Measurements from ENCODE around the gene PLA2G4D.

PLA2G4D gene

DNA sequence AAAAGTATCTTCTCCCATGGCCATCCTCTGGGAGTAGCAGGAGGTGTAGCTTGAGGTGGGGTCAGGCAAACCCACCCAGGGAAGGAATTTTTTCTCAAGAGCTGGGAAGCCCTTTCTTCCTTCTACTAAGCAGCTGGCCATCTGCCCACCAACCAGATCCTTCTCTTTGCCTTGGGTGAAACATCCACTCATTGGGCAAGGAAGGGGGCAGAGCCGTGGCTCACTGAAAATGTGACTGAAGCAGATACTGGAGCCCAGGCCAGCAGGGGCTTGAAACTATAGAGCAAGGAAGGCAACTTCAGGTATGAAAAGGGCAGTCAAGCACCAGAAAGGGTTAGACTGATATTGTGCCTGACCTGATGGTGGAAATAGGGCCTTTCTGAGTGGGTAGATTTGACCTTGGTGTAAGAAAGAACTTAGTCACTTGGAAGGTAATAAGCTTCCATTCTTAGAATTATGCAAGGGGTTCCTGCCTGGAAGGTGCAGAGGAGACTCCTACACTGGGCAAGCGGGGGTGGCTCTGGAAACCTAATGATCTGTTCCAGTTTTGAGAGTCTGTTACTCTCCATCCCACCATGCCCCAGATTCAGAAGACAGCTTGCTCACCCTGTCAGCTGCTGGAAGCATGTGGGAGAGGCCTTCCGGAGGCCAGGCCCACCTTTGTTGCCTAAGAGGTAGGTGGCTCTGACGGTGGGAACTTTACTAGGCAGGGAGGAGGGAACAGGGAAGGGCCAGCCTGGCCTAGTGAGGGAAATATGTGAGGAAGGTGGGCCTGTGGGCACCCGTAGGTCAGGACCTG lies 51.6 kb downstream of the PLA2G4D start:
- Histone ChIP-seq H4K91ac (ENCODE audit: low read depth, low read length, poor library complexity) (no peak overlapping the region), H3K4me2 (ENCODE audit: insufficient read depth, low read length, poor library complexity, severe bottlenecking) (no peak overlapping the region), H3K27ac (replicated peaks; ENCODE audit: low read length) (no peak overlapping the region), H3K9ac (ENCODE audit: low read depth, low read length, poor library complexity) (peak overlapping the region; percentile 60), H3K14ac (ENCODE audit: low read length) (no peak overlapping the region), H3K4me3 (ENCODE audit: low read length in 2 of 2) (no peak overlapping the region), H2AFZ (ENCODE audit: low read length) (no peak overlapping the region), H3K79me1 (ENCODE audit: low read depth, low read length) (no peaks in the 10 kb centered on the region), H2BK15ac (ENCODE audit: low read length) (peak overlapping the region; percentile 92), H2BK120ac (ENCODE audit: low read depth, low read length) (no peak overlapping the region), H3K18ac (ENCODE audit: low read length) (no peak overlapping the region), H3K4me1 (ENCODE audit: control insufficient read depth in 2 of 2, insufficient read depth in 1 of 2, low read depth in 1 of 2, low read length in 2 of 2) (peaks cover 3 to 5% of the 10 kb centered on the region in 2 donors), H2BK5ac (ENCODE audit: low read length) (no peak overlapping the region), H3K9me3 (replicated peaks in 1 of 2; ENCODE audit: control insufficient read depth in 2 of 2, insufficient read depth in 1 of 2, low read depth in 1 of 2, low read length in 2 of 2) (peaks cover 0 to 2% of the 10 kb centered on the region in 2 donors), H4K8ac (ENCODE audit: low read depth, low read length) (peak overlapping the region; percentile 72), H3K36me3 (replicated peaks in 1 of 2; ENCODE audit: control insufficient read depth in 2 of 2, insufficient read depth in 2 of 2, low read length in 2 of 2) (no peaks in the 10 kb centered on the region), H3K4ac (ENCODE audit: low read length) (peak overlapping the region; percentile 37), H3K27me3 (ENCODE audit: control insufficient read depth in 3 of 3, insufficient read depth in 3 of 3, low read depth in 1 of 3, low read length in 3 of 3) (peaks cover 0 to 24% (median 0%) of the 10 kb centered on the region in 3 experiments), H3K23ac (ENCODE audit: low read depth, low read length, poor library complexity) (no peak overlapping the region), H2BK12ac (ENCODE audit: low read length) (no peak overlapping the region), H2AK5ac (ENCODE audit: low read depth, low read length) (peak overlapping the region; percentile 63)
- no peak for DNase-seq (ENCODE audit: low spot score)
- no CpG with 5 or more reads among the region's 5 CpGs for WGBS, 2 donors (ENCODE audit: extremely low coverage in 2 of 2, insufficient read length in 2 of 2, insufficient replicate concordance in 1 of 2)

DNA sequence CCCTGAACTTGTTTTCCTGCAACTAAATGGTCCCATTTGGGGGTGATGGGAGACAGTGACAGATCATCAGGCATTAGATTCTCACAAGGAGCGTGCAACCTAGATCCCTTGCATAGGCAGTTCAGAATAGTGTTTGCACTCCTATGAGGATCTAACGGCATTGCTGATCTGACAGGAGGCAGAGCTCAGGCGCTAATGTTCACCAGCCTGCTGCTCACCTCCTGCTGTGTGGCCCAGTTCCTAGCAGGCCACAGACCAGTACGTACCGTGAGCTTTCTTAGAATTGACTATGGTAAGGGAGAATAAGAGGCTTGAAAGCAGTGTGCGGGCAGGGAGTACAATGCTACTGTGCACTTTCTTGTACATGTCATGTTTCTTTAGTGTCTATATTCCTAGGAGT lies 56.0 kb downstream of the PLA2G4D start:
- Histone ChIP-seq H3K4me1 (ENCODE audit: control insufficient read depth in 2 of 2, insufficient read depth in 1 of 2, low read depth in 1 of 2, low read length in 2 of 2) (peaks cover 3 to 5% of the 10 kb centered on the region in 2 donors), H2AK5ac (ENCODE audit: low read depth, low read length) (no peak overlapping the region)
- no CpG with 5 or more reads among the region's 6 CpGs for WGBS, 2 donors (ENCODE audit: extremely low coverage in 2 of 2, insufficient read length in 2 of 2, insufficient replicate concordance in 1 of 2)

DNA sequence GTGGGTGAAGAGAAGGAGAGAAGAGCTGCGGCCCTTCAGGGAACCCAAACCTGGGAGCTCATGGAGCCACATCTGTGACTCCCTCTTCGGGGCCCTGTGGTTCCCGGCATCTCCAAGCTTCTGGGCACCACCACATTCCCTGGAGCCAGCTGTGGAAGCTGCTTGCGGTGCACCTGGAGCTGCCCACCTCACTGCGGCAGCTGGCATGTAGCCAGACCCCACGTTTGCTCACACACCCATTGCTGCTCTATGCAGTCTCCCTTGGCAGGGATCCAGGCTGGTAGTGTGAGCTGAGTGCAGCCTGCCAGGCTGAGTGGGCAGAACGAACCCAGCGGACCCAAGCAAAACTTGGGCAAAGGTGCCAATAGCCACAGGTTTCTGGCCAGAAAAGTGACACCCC lies 56.7 kb downstream of the PLA2G4D start:
- Histone ChIP-seq H2AFZ (ENCODE audit: low read length) (no peak overlapping the region), H2BK12ac (ENCODE audit: low read length) (no peak overlapping the region), H2AK5ac (ENCODE audit: low read depth, low read length) (no peak overlapping the region), H3K4ac (ENCODE audit: low read length) (no peak overlapping the region), H2BK120ac (ENCODE audit: low read depth, low read length) (no peak overlapping the region), H4K8ac (ENCODE audit: low read depth, low read length) (no peak overlapping the region), H3K4me2 (ENCODE audit: insufficient read depth, low read length, poor library complexity, severe bottlenecking) (no peak overlapping the region), H3K4me1 (ENCODE audit: control insufficient read depth in 2 of 2, insufficient read depth in 1 of 2, low read depth in 1 of 2, low read length in 2 of 2) (peaks cover 3 to 5% of the 10 kb centered on the region in 2 donors), H3K14ac (ENCODE audit: low read length) (peak overlapping the region; percentile 9), H3K9ac (ENCODE audit: low read depth, low read length, poor library complexity) (no peak overlapping the region), H3K27me3 (ENCODE audit: control insufficient read depth in 3 of 3, insufficient read depth in 3 of 3, low read depth in 1 of 3, low read length in 3 of 3) (peaks cover 0 to 12% (median 0%) of the 10 kb centered on the region in 3 experiments), H3K79me1 (ENCODE audit: low read depth, low read length) (peaks cover 1% of the 10 kb centered on the region), H3K9me3 (replicated peaks in 1 of 2; ENCODE audit: control insufficient read depth in 2 of 2, insufficient read depth in 1 of 2, low read depth in 1 of 2, low read length in 2 of 2) (no peaks in the 10 kb centered on the region), H4K91ac (ENCODE audit: low read depth, low read length, poor library complexity) (no peak overlapping the region), H3K36me3 (replicated peaks in 1 of 2; ENCODE audit: control insufficient read depth in 2 of 2, insufficient read depth in 2 of 2, low read length in 2 of 2) (no peaks in the 10 kb centered on the region), H3K23ac (ENCODE audit: low read depth, low read length, poor library complexity) (no peak overlapping the region), H2BK15ac (ENCODE audit: low read length) (no peak overlapping the region), H3K18ac (ENCODE audit: low read length) (no peak overlapping the region), H2BK5ac (ENCODE audit: low read length) (no peak overlapping the region), H3K27ac (replicated peaks; ENCODE audit: low read length) (no peak overlapping the region), H3K4me3 (ENCODE audit: low read length in 2 of 2) (no peak overlapping the region)
- no CpG with 5 or more reads among the region's 8 CpGs for WGBS, 2 donors (ENCODE audit: extremely low coverage in 2 of 2, insufficient read length in 2 of 2, insufficient replicate concordance in 1 of 2)
- no peak for DNase-seq (ENCODE audit: low spot score)

More for the DNA sequence above, 56.0 kb downstream of the PLA2G4D start:
- peak overlapping the region; percentile 38 for H4K91ac ChIP-seq (ENCODE audit: low read depth, low read length, poor library complexity)
- H3K4me2 ChIP-seq (ENCODE audit: insufficient read depth, low read length, poor library complexity, severe bottlenecking), result no peak overlapping the region
- no peak overlapping the region for H2BK12ac ChIP-seq (ENCODE audit: low read length)
- H2BK5ac ChIP-seq (ENCODE audit: low read length), result no peak overlapping the region
- no peak overlapping the region for H3K4ac ChIP-seq (ENCODE audit: low read length)
- H3K9ac ChIP-seq (ENCODE audit: low read depth, low read length, poor library complexity), result no peak overlapping the region
- no peak overlapping the region for H3K23ac ChIP-seq (ENCODE audit: low read depth, low read length, poor library complexity)
- H3K4me3 ChIP-seq (ENCODE audit: low read length in 2 of 2), result no peak overlapping the region
- H2AFZ ChIP-seq (ENCODE audit: low read length), result no peak overlapping the region
- H4K8ac ChIP-seq (ENCODE audit: low read depth, low read length), result no peak overlapping the region
- peaks cover 0 to 2% of the 10 kb centered on the region in 2 donors for H3K9me3 ChIP-seq (replicated peaks in 1 of 2; ENCODE audit: control insufficient read depth in 2 of 2, insufficient read depth in 1 of 2, low read depth in 1 of 2, low read length in 2 of 2)
- peaks cover 1% of the 10 kb centered on the region for H3K79me1 ChIP-seq (ENCODE audit: low read depth, low read length)
- no peak overlapping the region for H3K14ac ChIP-seq (ENCODE audit: low read length)
- no peaks in the 10 kb centered on the region for H3K36me3 ChIP-seq (replicated peaks in 1 of 2; ENCODE audit: control insufficient read depth in 2 of 2, insufficient read depth in 2 of 2, low read length in 2 of 2)
- H3K27me3 ChIP-seq (ENCODE audit: control insufficient read depth in 3 of 3, insufficient read depth in 3 of 3, low read depth in 1 of 3, low read length in 3 of 3), result peaks cover 0 to 12% (median 0%) of the 10 kb centered on the region in 3 experiments
- DNase-seq (ENCODE audit: low spot score), result no peak
- no peak overlapping the region for H3K27ac ChIP-seq (replicated peaks; ENCODE audit: low read length)
- H3K18ac ChIP-seq (ENCODE audit: low read length), result no peak overlapping the region
- no peak overlapping the region for H2BK120ac ChIP-seq (ENCODE audit: low read depth, low read length)
- H2BK15ac ChIP-seq (ENCODE audit: low read length), result no peak overlapping the region

DNA sequence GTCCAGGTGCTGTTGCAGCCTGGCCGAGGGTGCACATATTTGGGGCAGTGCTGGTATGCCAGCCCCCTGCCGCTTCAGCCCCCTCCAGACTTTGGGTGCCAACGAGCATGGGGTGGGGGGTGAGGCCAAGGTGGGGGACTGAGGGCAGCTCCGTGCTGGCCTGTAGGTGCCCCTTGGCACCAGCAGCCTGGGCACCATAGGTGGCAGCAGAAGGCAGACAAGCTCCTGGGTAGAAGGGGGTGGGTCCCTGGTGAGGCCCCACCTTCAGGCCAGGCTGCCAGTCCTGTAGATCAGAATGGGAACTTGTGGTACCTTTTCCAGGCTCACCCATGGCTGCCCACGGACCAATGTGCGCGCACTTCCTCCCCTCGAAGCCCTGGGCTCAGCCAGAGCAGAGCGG lies 57.4 kb downstream of the PLA2G4D start:
- H3K4ac ChIP-seq (ENCODE audit: low read length), result peak overlapping the region; percentile 30
- no peak for DNase-seq (ENCODE audit: low spot score)
- H3K4me1 ChIP-seq (ENCODE audit: control insufficient read depth in 2 of 2, insufficient read depth in 1 of 2, low read depth in 1 of 2, low read length in 2 of 2), result peaks cover 3 to 5% of the 10 kb centered on the region in 2 donors
- H3K14ac ChIP-seq (ENCODE audit: low read length), result peak overlapping the region; percentile 86
- H3K79me1 ChIP-seq (ENCODE audit: low read depth, low read length), result peaks cover 1% of the 10 kb centered on the region
- H3K27me3 ChIP-seq (ENCODE audit: control insufficient read depth in 3 of 3, insufficient read depth in 3 of 3, low read depth in 1 of 3, low read length in 3 of 3), result peaks cover 0 to 12% (median 0%) of the 10 kb centered on the region in 3 experiments
- no CpG with 5 or more reads among the region's 9 CpGs for WGBS, 2 donors (ENCODE audit: extremely low coverage in 2 of 2, insufficient read length in 2 of 2, insufficient replicate concordance in 1 of 2)
- H3K9ac ChIP-seq (ENCODE audit: low read depth, low read length, poor library complexity), result no peak overlapping the region
- no peak overlapping the region for H3K4me3 ChIP-seq (ENCODE audit: low read length in 2 of 2)
- H2BK15ac ChIP-seq (ENCODE audit: low read length), result peak overlapping the region; percentile 72
- H2BK5ac ChIP-seq (ENCODE audit: low read length), result no peak overlapping the region
- H4K91ac ChIP-seq (ENCODE audit: low read depth, low read length, poor library complexity), result no peak overlapping the region
- H4K8ac ChIP-seq (ENCODE audit: low read depth, low read length), result no peak overlapping the region
- no peaks in the 10 kb centered on the region for H3K9me3 ChIP-seq (replicated peaks in 1 of 2; ENCODE audit: control insufficient read depth in 2 of 2, insufficient read depth in 1 of 2, low read depth in 1 of 2, low read length in 2 of 2)
- H3K27ac ChIP-seq (replicated peaks; ENCODE audit: low read length), result no peak overlapping the region
- H3K4me2 ChIP-seq (ENCODE audit: insufficient read depth, low read length, poor library complexity, severe bottlenecking), result no peak overlapping the region
- H2AFZ ChIP-seq (ENCODE audit: low read length), result no peak overlapping the region
- peak overlapping the region; percentile 25 for H3K23ac ChIP-seq (ENCODE audit: low read depth, low read length, poor library complexity)
- H2BK120ac ChIP-seq (ENCODE audit: low read depth, low read length), result peak overlapping the region; percentile 50
- peak overlapping the region; percentile 43 for H2AK5ac ChIP-seq (ENCODE audit: low read depth, low read length)
- peak overlapping the region; percentile 73 for H3K18ac ChIP-seq (ENCODE audit: low read length)
- no peaks in the 10 kb centered on the region for H3K36me3 ChIP-seq (replicated peaks in 1 of 2; ENCODE audit: control insufficient read depth in 2 of 2, insufficient read depth in 2 of 2, low read length in 2 of 2)
- no peak overlapping the region for H2BK12ac ChIP-seq (ENCODE audit: low read length)

Data from neuronal stem cell (in vitro differentiated cells).